ENCODE results near the gene KIF9.
"Not testable (repeated sequence)": the region's sequence is repeated elsewhere in the genome, so short reads cannot be mapped to it uniquely, and the experiment has no call there.

KIF9 gene

DNA sequence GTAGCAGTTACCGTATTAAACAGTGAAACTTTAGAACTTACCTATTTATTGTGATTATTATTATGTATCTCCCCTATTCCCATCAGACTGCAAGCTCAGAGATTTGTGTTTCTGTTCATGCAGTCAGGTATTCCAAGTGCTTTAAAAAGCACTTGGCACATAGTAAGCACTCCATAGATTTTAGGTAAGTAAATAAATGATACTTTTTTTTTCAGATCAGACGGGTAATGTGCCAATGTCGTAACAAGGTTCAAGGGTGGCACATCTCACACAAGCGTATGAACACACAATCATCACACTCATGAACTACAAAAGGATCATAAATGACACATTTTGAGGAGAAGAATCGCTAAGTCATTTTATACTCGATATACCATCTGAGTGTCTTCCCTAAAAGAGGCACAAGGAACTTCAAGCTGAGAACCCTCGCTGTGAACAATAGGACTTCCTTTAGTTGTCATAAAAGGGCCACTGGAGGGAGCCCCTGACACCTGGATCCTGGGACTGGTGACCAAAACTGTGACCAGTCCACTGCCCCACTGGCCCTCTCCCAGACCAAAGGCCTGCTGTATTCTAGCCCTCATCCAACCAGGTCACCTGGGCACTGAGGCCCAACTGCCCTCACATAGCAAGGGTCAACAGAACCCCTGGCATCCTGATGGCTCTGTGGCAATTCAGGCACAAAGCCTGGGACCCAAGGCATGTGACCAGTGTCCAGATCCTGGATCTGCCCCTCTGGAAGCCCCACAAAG, 32.1 kb downstream of the KIF9 start:
- DNase-seq = no peak

DNA sequence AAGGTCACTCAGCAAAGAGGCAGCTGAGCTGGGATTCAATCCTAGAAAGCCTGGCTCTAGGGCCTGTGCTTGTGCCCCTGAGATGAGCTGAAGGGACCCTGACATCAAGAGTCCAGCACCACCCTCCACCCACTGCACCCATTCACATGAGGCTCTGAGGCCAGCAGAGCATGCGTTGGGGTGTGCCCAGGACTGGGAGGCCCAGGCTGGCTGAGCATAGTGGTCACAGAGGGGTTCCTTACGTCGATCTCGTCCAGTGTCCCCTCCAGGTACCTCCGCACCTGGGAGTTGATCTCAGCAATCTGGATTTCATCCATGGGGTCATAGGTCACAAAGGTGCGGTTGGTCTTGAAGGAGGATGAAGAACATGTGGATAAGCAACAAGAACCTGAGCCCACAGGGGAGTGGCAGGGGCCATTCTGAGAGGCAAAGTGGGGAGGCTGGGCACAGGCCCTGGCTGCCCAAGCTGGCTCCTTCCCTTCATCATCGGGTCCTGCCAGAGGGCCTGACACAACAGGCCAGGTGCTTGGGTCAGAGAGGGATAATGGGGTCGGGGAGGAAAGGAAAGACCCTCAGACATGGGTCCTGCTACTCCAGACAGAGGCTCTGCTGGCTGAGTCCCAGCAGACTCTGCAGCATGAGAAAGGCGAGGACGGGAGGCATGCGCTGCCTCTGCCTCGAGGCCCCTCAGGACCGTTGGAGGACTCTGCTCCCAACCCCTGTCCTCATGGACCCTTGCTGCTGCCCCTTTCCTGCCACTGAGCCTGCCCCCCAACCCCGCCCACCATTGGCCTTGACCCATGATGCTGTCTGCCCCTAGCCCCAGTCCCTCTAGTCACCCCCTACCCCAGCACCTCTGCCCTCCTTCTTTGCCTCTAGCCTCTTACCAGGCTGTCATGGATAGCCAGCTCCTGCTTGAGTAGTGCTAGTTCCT, 35.2 kb downstream of the KIF9 start:
- DNase-seq = no peak

DNA sequence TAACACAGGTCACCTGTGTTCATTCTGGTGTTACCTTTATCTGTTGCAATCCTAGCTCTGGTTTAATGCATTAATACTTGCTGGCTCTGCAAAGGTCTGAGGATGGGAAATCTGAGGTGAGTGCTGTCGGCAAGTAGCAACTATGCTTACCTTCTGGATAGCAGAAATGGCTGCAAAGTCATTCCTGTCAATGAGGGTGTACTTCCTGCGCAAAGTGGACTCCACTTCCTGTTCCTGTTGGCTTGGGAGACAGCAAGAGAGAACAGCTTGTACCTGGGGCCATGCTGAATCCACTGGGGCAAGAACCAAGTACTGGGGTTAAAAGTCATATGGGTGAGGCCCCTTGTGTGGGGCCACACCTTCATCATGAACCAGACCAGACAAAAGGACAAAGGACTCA, 37.3 kb downstream of the KIF9 start:
- no peak for DNase-seq

DNA sequence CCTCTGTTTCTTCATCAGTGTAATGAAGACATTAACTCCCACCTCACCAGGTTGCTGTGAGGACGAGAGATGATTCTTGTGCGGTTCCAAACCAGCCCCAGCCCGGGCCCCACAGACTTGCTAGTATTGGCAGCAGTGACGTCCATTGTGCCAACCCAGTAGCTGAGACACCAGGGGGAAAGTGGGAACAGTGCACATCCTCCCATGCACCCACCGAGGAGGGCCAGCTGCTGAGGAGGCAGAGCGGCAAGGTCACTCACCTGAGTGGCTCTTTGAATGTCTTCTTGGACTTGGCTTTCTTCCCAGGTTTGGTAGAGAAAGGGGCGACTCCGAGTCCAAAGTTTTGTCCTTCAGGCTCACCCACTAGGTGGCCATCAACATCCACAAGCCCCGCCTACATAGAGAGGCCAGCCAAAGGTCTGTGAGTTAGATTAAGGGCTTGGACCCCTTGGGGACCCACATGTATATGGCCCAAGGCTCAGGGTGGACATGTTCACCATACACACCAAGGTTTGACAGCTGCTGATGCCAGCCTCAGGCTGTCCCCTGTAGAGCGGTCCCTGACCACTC, 38.0 kb downstream of the KIF9 start:
- DNase-seq = no peak

DNA sequence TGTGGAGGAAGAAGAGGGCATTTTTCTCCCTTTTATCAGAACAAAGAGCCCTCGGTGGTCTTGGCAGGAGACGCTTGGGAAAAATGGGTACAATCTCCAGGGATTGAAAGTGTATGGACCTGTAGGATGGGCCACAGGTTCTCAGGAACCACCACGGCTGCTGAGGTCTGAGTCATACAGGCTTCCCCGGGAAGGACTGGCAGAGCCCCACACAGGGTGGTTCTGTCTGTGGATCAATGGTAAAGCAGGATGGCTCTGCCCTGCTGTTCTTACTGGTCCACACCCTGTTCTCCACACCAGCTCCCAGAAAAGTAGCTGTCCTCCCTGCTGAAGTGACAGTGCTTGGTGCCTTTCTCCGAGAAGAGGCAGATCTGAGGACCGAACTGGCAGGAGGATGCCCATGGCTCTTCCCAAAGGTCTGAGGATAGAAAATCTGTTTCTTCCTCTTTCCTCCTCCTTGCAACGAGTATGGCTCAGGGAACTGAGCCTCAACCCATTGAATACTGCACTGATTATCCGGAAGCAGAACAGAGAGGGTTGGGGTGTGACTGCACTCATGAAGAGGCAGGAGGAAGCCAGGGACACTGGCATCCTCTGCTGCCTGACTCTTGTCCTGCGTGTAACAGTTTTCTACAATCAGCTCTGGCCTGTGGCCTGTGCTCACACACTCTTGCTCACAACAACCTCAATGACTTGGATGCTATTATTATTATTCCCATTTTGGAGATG, 39.0 kb downstream of the KIF9 start:
- no peak for DNase-seq

DNA sequence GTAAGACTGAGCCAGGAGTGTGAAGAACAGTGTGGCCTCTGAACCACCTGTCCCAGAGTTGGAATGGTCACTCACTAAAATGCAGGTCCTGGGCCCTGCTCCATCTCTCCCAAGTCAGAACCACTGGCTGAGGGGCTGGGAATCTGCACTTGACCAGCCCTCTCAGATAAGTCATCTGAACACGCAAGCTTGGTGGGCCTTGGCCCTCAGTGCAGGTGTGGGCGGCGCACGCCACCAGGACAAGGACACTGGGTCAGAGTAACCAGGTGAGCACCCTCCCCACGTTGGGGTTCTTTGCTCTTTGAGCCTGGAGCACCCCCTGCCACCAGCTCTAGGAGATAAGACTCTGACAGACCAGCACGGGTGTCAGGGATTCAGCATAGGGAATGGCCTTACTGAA, 42.7 kb downstream of the KIF9 start:
- DNase-seq = no peak

DNA sequence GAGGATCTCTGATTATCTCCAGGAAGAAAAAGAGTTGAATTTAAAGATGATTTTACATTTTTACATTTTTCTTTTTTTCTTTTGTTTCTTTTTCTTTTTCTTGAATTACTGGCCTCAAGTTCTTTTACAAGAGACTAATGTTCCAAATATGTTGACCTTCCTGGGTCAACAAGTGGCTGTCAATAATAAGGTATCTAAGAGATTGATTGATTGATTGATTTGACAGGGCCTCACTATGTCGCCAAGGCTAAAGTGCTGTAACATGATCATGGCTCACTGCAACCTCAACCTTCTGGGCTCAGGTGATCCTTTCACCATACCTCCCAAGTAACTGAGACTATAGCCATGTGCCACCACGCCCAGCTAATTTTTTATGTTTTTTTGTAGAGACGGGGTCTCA, 44.6 kb downstream of the KIF9 start:
- DNase-seq = no peak

DNA sequence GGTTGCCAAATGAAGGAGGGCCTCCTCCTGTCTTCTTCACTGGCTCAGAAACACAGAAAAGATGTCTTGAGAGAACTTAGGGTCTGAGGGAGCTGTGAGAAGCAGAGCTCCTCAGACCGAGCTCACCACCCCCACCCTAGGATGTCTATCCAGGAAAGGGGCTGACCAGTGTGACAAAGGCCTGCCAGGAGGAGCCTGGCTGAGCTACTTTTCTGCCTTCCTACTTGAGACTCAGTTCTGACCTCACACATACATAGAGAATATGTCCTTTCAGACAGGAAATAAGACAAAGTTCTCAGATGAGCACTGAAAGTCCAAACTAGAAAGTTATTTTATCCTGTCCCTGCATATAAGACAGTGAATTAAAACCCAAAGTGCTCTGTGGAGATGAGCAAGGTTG, 54.5 kb downstream of the KIF9 start:
- DNase-seq = no peak

DNA sequence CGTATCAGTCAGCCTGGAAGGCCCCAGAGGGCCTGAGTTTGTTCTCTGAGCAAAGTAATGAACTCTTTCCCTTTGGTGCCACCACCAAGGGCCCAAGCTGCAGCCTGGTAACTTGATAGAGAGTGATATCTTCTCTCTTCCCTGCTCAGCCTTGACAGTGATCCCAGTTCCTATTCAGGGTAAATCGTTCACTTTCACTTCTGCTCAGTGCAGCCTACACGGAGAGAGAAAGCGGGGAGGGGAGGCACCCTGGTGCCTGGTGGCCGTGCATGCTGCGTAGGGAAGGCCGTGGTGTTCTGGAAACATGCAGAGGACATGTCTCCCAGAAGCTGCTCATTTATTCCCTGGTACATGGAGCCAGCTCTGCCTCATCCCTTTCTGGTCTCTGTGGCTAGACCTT, 54.9 kb downstream of the KIF9 start:
- no peak for DNase-seq

DNA sequence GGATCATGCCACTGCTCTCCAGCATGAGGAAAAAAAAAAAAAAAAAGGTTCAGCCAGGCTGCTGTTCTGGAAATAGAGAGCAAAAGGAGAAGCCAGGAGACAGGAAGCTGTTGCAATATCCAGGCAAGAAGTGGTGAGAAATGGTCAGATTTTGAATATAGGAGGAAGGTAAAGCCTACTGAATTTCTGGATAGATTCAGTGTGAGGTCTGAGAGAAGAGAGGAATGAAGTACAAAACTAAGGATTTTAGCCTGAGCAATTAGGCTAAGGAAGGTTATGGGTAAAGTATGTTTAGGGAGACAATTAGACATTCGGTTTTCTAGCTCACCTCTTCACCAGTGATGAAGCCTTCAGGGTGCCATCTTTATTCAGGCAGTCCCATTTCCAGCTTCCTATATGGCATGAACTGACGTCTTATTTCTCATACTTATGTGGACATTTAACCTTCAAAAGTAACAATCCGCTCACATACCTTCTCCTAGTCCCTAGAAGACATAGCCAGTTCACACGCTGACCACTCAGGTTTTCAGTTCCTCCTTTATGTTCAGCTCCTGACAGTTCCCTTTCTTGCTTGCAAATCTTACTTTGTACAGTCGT, 57.2 kb downstream of the KIF9 start:
- no peak for DNase-seq

DNA sequence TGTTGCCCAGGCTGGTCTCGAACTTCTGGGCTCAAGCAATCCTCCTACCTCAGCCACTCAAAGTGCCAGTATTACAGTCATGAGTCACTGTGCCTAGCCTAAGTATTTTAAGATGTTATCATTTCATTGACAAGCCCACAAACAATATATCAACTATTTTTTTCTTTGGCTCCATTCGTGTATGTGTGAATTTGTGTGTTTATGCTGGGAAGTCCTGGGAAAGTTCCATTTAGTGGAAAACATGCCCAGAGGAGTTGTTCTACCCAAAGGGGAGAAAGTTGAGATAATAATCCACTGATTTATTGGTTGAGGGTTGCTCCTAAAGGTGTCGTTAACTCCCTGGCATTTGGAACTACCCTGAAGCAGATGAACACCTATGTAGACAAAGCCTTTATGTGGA, 58.8 kb downstream of the KIF9 start:
- DNase-seq = no peak

DNA sequence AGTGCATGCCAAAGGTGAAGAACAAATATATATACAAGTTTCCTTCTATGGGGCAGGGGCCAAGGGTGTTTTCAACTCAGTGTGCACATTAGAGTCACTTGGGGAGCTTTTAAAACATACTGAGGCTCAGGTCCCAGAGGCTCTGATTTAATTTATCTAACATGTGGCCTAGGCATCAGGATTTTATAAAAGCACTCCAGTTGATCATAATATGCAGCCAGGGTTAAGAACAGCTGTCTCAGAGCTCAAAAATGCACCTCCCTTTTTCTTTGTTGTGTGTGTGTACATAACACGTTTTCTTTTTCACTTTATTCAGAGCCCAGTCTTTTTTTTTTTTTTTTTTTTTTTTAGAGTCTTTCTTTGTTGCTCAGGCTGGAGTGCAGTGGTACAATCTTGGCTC, 60.8 kb downstream of the KIF9 start:
- DNase-seq = no peak

DNA sequence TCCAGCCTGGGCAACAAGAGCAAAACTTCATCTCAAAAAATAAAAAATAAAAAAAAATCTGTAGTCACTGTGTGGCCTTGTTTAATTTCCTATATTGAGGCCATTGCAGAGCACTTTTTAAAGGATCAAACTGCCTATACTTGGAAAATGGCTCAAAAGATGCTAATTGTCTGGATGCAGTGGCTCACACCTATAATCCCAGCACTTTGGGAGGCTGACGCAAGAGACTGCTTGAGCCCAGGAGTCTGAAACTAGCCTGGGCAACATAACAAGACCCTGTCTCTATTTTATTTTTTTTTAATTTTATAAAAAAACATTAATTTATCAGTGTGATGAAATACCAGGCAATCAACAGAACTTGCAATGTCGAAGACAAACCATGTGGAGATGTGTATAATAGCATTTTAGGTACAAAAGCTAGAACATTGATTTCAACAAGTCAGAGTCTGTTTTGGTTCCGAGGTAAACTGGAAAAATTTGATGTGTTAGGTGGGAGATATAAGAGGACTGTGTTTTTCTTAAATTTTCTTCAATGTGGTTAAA, 71.7 kb downstream of the KIF9 start:
- DNase-seq = no peak

DNA sequence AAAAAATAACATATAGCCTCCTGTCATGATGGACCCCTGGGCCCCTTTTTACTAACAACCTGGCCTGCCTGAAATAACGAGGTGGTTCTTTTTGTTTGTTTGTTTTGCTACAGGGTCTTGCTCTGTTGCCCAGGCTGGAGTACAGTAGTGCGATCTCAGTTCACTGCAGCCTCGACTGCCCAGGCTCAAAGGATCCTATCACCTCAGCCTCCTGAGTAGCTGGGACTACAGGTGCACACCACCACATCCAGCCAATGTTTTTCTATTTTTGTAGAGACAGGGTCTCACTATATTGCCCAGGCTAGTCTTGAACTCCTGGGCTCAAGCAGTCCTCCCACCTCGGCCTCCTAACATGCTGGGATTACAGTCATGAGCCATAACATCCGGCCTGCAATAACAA, 76.6 kb downstream of the KIF9 start:
- not testable (repeated sequence) for DNase-seq

DNA sequence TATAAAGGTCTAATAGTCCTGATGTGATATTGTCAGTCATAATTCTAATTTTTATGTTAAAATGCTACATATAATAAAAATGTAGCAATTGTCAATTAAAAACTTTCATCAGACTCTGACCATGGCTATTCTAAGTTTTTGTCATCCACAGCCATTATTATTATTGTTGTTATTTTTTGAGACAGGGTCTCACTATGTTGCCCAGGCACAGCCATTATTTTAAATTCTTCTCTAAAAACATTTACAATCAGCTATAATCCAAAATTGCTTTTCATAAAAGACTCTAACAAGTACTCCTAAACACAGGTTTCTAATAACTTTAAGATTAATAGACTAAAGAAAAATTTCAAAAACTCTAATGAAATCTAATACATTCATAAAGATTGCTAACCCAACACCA, 77.7 kb downstream of the KIF9 start:
- DNase-seq = no peak

DNA sequence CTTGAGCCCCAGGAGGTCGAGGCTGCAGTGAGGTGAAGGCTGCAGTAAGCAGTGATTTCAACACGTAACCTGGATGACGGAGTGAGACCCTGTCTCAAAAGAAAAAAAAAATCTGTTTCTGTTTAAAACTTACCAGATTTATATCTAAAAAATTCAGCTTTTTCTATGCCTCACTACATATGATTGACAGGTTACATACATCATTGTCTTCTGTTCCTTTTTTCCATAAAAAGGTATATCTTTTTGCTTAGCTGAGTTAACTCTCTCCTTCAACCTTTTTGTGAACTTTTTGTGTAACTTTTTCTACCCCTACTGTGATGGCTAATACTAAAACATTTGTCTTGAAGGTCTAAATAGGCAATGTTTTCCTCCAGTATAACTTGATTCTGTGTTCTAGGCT, 80.1 kb downstream of the KIF9 start:
- DNase-seq = no peak

DNA sequence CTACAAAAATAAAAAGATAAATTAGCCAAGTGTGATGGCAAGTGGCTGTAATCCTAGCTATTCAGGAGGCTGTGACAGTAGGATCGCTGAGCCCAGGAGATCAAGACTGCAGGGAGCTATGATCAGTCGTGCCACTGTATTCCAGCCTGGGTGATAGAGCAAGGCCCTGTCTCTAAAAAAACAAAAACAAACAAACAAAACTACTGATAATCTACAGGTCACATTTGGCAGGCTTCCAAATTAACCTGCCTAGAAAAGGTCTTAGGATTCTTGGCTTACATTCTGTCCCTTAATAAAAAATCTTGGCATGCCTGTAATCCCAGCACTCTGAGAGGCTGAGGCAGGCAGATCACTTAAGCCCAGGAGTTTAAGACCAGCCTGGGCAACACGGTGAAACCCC, 85.3 kb downstream of the KIF9 start:
- no peak for DNase-seq

DNA sequence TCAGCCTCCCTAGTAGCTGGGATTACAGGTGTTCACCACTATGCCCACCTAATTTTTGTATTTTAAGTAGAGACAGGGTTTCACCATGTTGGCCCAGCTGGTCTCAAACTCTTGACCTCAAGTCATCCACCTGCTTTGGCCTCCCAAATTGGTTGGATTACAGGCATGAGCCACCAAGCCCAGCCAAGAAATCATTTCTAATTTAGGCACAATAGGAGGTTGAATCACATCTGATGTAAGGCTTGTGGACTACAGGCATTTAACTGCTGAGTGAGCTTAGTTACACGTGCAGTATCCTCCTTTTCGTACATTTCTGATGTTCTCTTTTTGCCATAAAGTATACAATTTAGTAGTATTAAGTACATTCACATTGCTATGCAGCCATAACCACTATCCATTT, 87.6 kb downstream of the KIF9 start:
- DNase-seq = no peak

DNA sequence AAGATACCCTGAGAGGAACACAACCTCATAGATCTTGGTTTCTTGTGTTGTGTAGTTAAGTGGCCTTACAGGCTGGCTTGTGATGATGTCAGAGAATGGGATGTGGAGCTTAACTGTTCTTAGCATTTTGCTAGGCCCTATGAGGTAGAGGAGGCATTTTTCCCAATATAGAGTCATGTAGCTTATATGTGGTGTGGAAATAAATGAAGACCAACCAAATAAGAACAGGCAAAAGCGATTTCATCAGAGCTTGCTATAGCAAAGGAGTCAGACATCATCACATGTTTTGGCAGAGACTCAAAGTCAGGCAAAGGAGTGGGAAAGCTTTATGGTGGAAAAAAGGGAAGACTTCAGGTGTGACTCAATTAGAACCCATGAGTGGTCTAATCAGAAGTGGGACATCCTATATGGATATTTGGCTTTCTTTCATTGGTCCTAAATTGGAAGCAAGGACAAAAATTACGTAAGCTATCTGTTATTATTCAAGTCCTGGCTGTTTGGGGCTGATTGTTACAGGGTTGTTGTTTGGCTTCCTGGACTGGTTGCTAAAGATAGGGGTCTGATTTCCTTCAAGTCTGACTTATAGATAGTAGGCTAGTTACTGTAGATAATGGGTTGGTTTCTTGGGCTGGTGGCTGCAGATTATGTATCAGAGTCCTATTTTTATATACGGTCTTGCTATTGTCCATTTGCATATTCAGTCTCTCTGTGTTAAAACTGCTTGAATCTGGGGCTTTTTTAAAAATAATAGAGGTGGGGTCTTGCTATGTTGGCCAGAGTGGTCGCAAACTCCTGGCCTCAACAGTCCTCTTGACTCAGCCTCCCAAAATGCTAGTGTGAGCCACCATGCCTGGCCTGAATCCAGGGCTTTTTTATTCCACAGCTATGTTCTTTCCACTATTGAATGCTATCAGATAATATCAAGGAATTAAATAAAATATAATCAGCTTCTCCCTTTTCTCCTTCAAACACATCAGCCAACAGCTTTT, 88.4 kb downstream of the KIF9 start:
- no peak for DNase-seq

DNA sequence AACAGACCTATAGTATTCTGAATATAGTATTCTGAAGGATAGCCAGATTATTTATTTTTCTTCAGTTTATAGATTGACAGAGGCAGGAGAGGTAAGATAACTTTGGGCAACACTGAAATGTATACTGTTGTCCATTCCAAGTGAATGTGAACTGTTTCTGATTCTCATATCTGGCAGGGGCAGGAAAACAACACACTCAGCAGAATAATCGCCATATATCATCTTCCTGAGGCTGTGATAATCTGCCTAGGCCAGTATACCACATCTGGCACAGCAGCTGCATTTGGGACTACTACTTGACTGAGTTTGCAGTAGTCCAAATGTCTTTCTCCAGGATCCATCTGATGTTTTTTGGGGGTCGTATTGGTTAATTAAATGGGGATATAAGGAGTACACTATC, 96.3 kb downstream of the KIF9 start:
- DNase-seq = no peak

DNA sequence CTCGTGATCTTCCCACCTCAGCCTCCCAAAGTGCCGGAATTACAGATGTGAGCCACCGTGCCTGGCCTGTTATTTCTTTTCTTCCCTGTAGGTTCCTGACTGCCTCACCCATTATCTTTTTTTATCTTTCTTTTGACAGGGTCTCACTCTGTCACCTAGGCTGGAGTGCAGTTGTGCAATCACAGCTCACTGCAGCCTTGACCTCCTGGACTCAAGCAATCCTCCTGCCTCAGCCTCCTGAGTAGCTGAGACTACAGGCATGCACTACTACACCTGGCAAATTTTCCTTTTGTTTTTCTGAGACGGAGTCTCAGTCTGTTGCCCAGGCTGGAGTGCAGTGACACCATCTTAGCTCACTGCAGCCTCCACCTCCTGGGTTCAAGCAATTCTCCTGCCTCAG, 100.9 kb downstream of the KIF9 start:
- DNase-seq = not testable (repeated sequence)
